ENCODE results near the gene ITGAD. TPM values are rescaled to one million over a fixed set of nuclear protein-coding genes. Genes with fewer than 3 reads are reported as not detected.

Gene ITGAD
- polyA plus RNA-seq, 1 of the 3 experiments (the other 2 are of a cell fraction) = not detected

GRCh38 chr16:31407406-31407805, 14.3 kb downstream of the ITGAD start:
- Histone ChIP-seq H3K9me3 (no peaks in the 10 kb centered on the region), H3K79me2 (ENCODE audit: insufficient read depth) (peaks cover 7% of the 10 kb centered on the region; the same call in 1 of the 2 replicates), H4K20me1 (ENCODE audit: insufficient read depth) (no peaks in the 10 kb centered on the region), H3K27ac (ENCODE audit: low read depth in 2 of 2, low read length in 1 of 2) (no peak overlapping the region), H3K4me3 (ENCODE audit: low read depth in 2 of 2, low read length in 1 of 2) (no peak overlapping the region), H3K9ac (no peak overlapping the region), H3K4me1 (ENCODE audit: control insufficient read depth in 1 of 2, insufficient read depth in 2 of 2, low read depth in 1 of 2, low read length in 1 of 2) (peaks cover 0 to 6% of the 10 kb centered on the region in 2 experiments; a peak in 1 of 4 replicates), H3K27me3 (ENCODE audit: insufficient read depth) (peaks cover 15% of the 10 kb centered on the region; the same call in 1 of the 2 replicates), H3K9me2 (no peaks in the 10 kb centered on the region), H2AFZ (ENCODE audit: low read depth) (no peak overlapping the region), H3F3A (replicated peaks; ENCODE audit: insufficient read depth) (peaks cover 8% of the 10 kb centered on the region), H3K36me3 (replicated peaks in 1 of 2; ENCODE audit: control insufficient read depth in 1 of 2, insufficient read depth in 2 of 2, low read length in 1 of 2) (no peaks in the 10 kb centered on the region), H3K4me2 (no peak overlapping the region)
- POLR2A ChIA-PET = no interaction called here
- no peak for TF ChIP-seq GATA2 (CRISPR knock-in tag; IDR thresholded peaks at IDR 0.05)
- no peak for TF ChIP-seq RXRA (IDR thresholded peaks at IDR 0.05; ENCODE audit: borderline replicate concordance, low read depth)
- no peak for TF ChIP-seq RFX5 (IDR thresholded peaks at IDR 0.05; ENCODE audit: low read length)
- no peak for TF ChIP-seq SIN3A (IDR thresholded peaks at IDR 0.05; ENCODE audit: borderline replicate concordance, low read depth, low read length)
- no peak for TF ChIP-seq USF2 (IDR thresholded peaks at IDR 0.05; ENCODE audit: borderline replicate concordance, low read depth, low read length)
- TF ChIP-seq RAD21 (IDR thresholded peaks at IDR 0.05; ENCODE audit: low read length) = no peak
- no peak for TF ChIP-seq REST (IDR thresholded peaks at IDR 0.05; ENCODE audit: low read depth, low read length)
- no peak for TF ChIP-seq EP300 (IDR thresholded peaks at IDR 0.05; ENCODE audit: borderline replicate concordance in 1 of 2, low read depth in 1 of 2, low read length in 1 of 2)
- no peak for TF ChIP-seq EZH2phosphoT487 (IDR thresholded peaks at IDR 0.05; ENCODE audit: borderline replicate concordance, low read depth)
- TF ChIP-seq NFIC (IDR thresholded peaks at IDR 0.05; ENCODE audit: borderline replicate concordance) = no peak
- no peak for TF ChIP-seq RCOR1 (IDR thresholded peaks at IDR 0.05; ENCODE audit: low read length)
- TF ChIP-seq CHD2 (IDR thresholded peaks at IDR 0.05; ENCODE audit: low read length, partially characterized antibody) = no peak
- no peak for TF ChIP-seq TCF12 (IDR thresholded peaks at IDR 0.05)
- TF ChIP-seq ELF1 (IDR thresholded peaks at IDR 0.05) = no peak
- no peak for TF ChIP-seq FOXJ3 (CRISPR knock-in tag; IDR thresholded peaks at IDR 0.05)
- TF ChIP-seq MEF2A (IDR thresholded peaks at IDR 0.05; ENCODE audit: borderline replicate concordance, low read depth) = no peak
- TF ChIP-seq NRF1 (IDR thresholded peaks at IDR 0.05; ENCODE audit: low read depth, low read length) = no peak
- no peak for TF ChIP-seq MAX (IDR thresholded peaks at IDR 0.05; ENCODE audit: low read depth)
- WGBS (ENCODE audit: low lambda C conversion rate) = 16% methylated on average over 5 of the region's 8 CpGs
- CTCF ChIA-PET = no interaction called here
- DNase-seq = no peak

Measured in SK-N-SH (cell line).